AG04449 (cell line): Measurements from ENCODE around the gene MEIS1.

Source experiments
- CTCF ChIA-PET: fragments of 350-600 bp; formaldehyde crosslinking; extraction: SDS; loops from one replicate; lab custom pipeline; 2021; ENCODE audit warnings: antibody characterized with exemption; lab: Yijun Ruan, JAX
- POLR2A ChIA-PET: fragments of 400-600, 350-600 bp; formaldehyde crosslinking; extraction: SDS; loops from one replicate; lab custom pipeline; 2020; ENCODE audit warnings: antibody characterized with exemption, inconsistent platforms; lab: Yijun Ruan, JAX
- DNase-seq: peaks from one replicate; pipeline ENCODE4 v3.0.0-alpha.2; 2010; ENCODE audit warnings: low read depth, low spot score
- H3K4me3 ChIP-seq: 2 replicates; pipeline ENCODE4 v1.5.1; 2011; ENCODE audit warnings: low read depth, mild to moderate bottlenecking, control low read depth, low read length
- TF ChIP-seq, protein P1 (sequence below): IDR thresholded peaks from one replicate; pipeline ENCODE4 v1.5.1; 2011; ENCODE audit warnings: mild to moderate bottlenecking, moderate library complexity, low read length, control low read depth, inconsistent platforms; ENCODE audit not compliant: insufficient read depth; ENCODE audit errors: missing control alignments

Gene MEIS1

DNA sequence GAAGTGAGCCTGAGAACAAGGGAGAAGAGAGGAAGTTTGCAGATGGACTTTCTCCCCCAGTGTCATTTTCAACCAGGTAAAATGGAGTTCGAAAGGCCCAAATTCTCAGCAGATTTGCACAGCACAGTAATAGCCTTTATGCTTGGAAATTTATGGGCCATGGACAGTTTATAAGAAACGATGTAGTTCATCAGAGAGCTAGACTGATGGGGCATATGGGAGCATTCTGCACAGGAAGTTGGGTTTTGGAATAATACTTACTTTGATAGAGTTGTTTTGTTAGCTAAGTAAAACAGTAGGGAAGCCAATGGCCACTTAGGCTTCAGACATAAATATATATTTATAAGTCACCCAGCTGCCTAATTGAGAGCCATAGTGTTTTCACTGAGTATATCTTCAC, 169.4 kb downstream of the MEIS1 start:
- no peak for DNase-seq
- CTCF ChIA-PET, result no interaction called here
- TF ChIP-seq, protein P1, sequence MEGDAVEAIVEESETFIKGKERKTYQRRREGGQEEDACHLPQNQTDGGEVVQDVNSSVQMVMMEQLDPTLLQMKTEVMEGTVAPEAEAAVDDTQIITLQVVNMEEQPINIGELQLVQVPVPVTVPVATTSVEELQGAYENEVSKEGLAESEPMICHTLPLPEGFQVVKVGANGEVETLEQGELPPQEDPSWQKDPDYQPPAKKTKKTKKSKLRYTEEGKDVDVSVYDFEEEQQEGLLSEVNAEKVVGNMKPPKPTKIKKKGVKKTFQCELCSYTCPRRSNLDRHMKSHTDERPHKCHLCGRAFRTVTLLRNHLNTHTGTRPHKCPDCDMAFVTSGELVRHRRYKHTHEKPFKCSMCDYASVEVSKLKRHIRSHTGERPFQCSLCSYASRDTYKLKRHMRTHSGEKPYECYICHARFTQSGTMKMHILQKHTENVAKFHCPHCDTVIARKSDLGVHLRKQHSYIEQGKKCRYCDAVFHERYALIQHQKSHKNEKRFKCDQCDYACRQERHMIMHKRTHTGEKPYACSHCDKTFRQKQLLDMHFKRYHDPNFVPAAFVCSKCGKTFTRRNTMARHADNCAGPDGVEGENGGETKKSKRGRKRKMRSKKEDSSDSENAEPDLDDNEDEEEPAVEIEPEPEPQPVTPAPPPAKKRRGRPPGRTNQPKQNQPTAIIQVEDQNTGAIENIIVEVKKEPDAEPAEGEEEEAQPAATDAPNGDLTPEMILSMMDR, result no peak
- no peak overlapping the region for H3K4me3 ChIP-seq
- POLR2A ChIA-PET, result no interaction called here

DNA sequence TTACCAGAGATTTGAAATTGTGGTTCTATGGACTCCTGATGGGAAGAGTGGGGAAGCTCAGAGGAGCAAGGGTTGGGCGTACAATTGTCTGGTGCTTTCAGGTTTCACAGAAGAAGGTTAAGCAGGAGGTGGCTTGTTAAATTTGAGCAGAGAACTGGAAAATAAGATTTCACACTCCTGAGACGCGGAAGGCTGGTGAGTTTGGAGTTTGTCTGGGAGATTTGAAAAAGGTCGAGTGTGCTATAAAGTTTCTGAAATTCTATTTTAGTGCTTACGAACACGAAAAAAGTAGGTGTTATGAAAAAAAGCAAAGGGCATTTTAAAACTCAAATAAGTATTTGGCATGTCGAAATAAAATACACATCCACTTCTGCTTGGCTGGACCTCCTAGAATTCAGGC, 170.1 kb downstream of the MEIS1 start:
- ChIA-PET POLR2A (no interaction called here), CTCF (no interaction called here)
- H3K4me3 ChIP-seq, result no peak overlapping the region
- TF ChIP-seq, protein P1, result no peak
- no peak for DNase-seq

DNA sequence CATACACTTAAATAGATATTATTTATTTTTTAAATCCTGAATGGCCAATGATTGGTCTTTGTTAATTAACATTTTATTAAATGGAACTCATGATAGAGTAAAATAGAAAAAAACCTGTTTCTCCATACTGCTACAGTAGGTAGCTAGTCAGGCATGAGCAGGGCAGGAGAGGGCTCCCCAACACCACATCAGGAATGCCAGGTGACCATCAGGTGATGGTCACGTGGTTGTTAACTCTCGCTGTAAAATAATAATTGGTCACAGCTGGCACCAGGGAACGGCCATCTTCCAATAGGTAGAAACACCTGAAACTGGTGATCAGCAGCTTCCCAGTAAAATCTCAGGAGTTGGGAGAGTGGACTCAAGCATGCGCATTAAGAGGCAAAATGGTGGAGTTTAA, 172.2 kb downstream of the MEIS1 start:
- TF ChIP-seq, protein P1, result no peak
- no peak overlapping the region for H3K4me3 ChIP-seq
- ChIA-PET CTCF (no interaction called here), POLR2A (no interaction called here)
- DNase-seq, result no peak
